HepG2 (cell line): ENCODE measurements around the gene KLB. TPM values are rescaled to one million over a fixed set of nuclear protein-coding genes. Genes with fewer than 3 reads are reported as not detected.

Source experiments
- CHD2 ChIP-seq: IDR thresholded peaks from 2 replicates; pipeline ENCODE4 v1.6.1; 2011; ENCODE audit warnings: low read depth, low read length, improper control_type of control experiment
- KMT2B ChIP-seq: IDR thresholded peaks from 2 replicates; pipeline ENCODE4 v1.6.1; 2016; ENCODE audit warnings: missing genetic modification reagents, missing compliant biosample characterization
- MIXL1 ChIP-seq: IDR thresholded peaks from 2 replicates; pipeline ENCODE4 v1.6.1; 2016
- TEAD2 ChIP-seq: sonication (generic); formaldehyde crosslinking; IDR thresholded peaks from 2 replicates; pipeline ENCODE4 v1.9.0; 2021; ENCODE audit warnings: missing genetic modification reagents
- YEATS2 ChIP-seq: sonication (generic); formaldehyde crosslinking; IDR thresholded peaks from 2 replicates; pipeline ENCODE4 v1.4.0; 2020; ENCODE audit warnings: missing genetic modification reagents, borderline replicate concordance
- ZBTB40 ChIP-seq, 2 experiments: fragments of 450-650 bp in 1 of 2; sonication (generic) in 1 of 2; formaldehyde crosslinking in 1 of 2; IDR thresholded peaks; 2 replicates each; pipeline versions ENCODE4 v1.6.1 to v1.8.0; 2016 to 2022; ENCODE audit warnings: antibody characterized with exemption in 1 of 2, mild to moderate bottlenecking in 1 of 2, missing genetic modification reagents in 1 of 2
- ZBTB42 ChIP-seq: sonication (generic); formaldehyde crosslinking; IDR thresholded peaks from 2 replicates; pipeline ENCODE4 v1.5.0; 2020; ENCODE audit warnings: mild to moderate bottlenecking, missing genetic modification reagents
- ZNF343 ChIP-seq: sonication (generic); formaldehyde crosslinking; IDR thresholded peaks from 2 replicates; pipeline ENCODE4 v1.4.0; 2020; ENCODE audit warnings: mild to moderate bottlenecking, missing genetic modification reagents
- ZNF407 ChIP-seq: sonication (generic); formaldehyde crosslinking; IDR thresholded peaks from one replicate; pipeline ENCODE4 v1.5.1; 2020; ENCODE audit warnings: mild to moderate bottlenecking, missing genetic modification reagents; ENCODE audit errors: not compliant biosample characterization
- ZNF570 ChIP-seq: sonication (generic); formaldehyde crosslinking; IDR thresholded peaks from 2 replicates; pipeline ENCODE4 v1.4.0; 2020; ENCODE audit warnings: mild to moderate bottlenecking, missing genetic modification reagents, borderline replicate concordance
- ZNF678 ChIP-seq: sonication (generic); formaldehyde crosslinking; IDR thresholded peaks from 2 replicates; pipeline ENCODE4 v1.4.0; 2020; ENCODE audit warnings: mild to moderate bottlenecking, missing genetic modification reagents
- ZSCAN22 ChIP-seq: sonication (generic); formaldehyde crosslinking; IDR thresholded peaks from 2 replicates; pipeline ENCODE4 v1.4.0; 2020; ENCODE audit warnings: mild to moderate bottlenecking, missing genetic modification reagents
- polyA plus RNA-seq, 8 experiments: library from polyadenylated mRNA; depleted of rRNA in 3 of 8; stranded (reverse) in 7 of 8; unstranded in 1 of 8; fragments of >200 nt; fragmentation: Illumina TruSeq in 4 of 8; extraction: Trizol in 4 of 8; gene quantifications; 2 replicates each; pipeline versions ENCODE4 v1.2.1 to v1.2.3, GENCODE V29; 2011 to 2016; ENCODE audit warnings: low read depth in 4 of 8, missing spikeins in 1 of 8, mixed read lengths in 1 of 8; ENCODE audit not compliant: insufficient read depth in 1 of 8
- total RNA-seq, 5 experiments: library from RNA; depleted of rRNA; stranded (reverse); fragments of >200 nt; fragmentation: Illumina TruSeq; extraction: Trizol; gene quantifications; 2 replicates each; pipeline ENCODE4 v1.2.3, GENCODE V29; 2016; ENCODE audit warnings: low read depth in 1 of 5

The KLB gene
- total and polyA plus RNA-seq, 2 of the 13 experiments (the other 11 are each of a cell fraction or from before 2014, with no cell fraction given) = 25.3 to 82.0 TPM

- TF ChIP-seq ZBTB40 (IDR thresholded peaks at IDR 0.05) = no peak
- no peak for TF ChIP-seq ZBTB40 (CRISPR knock-in tag; IDR thresholded peaks at IDR 0.05)
- no peak for TF ChIP-seq ZBTB42 (CRISPR knock-in tag)
- no peak for TF ChIP-seq ZSCAN22
- no peak for TF ChIP-seq ZNF570
- TF ChIP-seq KMT2B = peak; percentile 49; the same call in 1 of the 2 replicates
- no peak for TF ChIP-seq ZNF343 (CRISPR knock-in tag)
- no peak for TF ChIP-seq TEAD2 (CRISPR knock-in tag)
- TF ChIP-seq YEATS2 (CRISPR knock-in tag) = peak; percentile 57; the same call in 1 of the 2 replicates
- no peak for TF ChIP-seq ZNF407 (CRISPR knock-in tag)
- TF ChIP-seq CHD2 = no peak
- TF ChIP-seq ZNF678 (CRISPR knock-in tag) = no peak
- peak; percentile 81 for TF ChIP-seq MIXL1 (CRISPR knock-in tag)
Measured at GRCh38 chr4:39469429-39470077, 62.8 kb downstream of the KLB start (continued).
